ENCODE data around the gene EIF4B.

The EIF4B gene

DNA sequence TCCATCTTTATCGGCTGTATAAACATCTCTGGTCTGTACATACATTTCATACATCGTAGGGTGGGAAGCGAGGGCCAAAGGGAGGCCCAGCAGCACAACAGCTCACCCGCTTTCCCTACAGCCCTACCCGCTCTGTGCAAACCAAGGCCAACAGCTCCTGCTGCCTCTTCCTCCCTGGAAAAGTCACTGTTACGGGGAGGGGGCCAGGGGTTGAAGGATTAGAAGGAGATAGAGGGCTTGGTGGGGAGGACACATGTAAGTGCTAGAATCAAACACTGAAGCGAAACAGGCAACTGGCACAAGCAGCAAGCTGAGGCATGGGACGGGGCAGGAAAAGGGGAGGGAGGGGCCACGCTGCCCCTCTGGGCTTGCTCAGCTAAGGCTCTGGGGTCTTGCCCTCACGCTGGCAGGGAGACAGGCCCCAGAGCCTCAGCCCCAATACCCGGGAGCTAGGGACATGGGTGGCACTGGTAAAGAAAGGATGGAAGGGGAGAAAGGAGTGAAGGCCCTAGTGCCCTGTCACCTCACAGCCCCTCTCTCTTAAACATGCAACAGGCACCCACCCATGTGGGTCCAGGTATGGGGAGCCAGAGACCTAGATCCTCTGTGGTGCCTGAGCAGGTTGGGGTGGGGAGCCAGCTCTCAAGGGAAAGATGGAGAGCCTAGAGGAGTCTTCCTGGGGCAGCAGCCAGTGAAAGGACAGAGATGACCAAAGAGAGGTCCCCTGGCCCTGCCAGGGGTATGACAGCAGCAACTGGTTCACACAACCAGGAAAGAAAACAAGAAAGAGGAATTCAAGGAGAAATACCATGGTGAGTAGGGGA is 58.6 kb downstream of the EIF4B start:
- no peak for DNase-seq (ENCODE audit: low spot score)
- CTCF ChIA-PET = interaction anchor here (0.5 to 7.5 kb wide), 8 partner anchors 12 to 920 kb away, joined by 3 to 132 read pairs (median 4); partner anchors contain the start of genes HOXC10, IGFBP6, SOAT2 and SPRYD3
- H3K27ac ChIP-seq = peak overlapping the region; percentile 97
- POLR2A ChIA-PET (ENCODE audit: low non-redundant PET) = interaction anchor here (0.6 kb wide), 1 partner anchor 344 kb away, joined by 3 read pairs; no protein-coding TSS in a partner anchor
- TF ChIP-seq, protein P1, sequence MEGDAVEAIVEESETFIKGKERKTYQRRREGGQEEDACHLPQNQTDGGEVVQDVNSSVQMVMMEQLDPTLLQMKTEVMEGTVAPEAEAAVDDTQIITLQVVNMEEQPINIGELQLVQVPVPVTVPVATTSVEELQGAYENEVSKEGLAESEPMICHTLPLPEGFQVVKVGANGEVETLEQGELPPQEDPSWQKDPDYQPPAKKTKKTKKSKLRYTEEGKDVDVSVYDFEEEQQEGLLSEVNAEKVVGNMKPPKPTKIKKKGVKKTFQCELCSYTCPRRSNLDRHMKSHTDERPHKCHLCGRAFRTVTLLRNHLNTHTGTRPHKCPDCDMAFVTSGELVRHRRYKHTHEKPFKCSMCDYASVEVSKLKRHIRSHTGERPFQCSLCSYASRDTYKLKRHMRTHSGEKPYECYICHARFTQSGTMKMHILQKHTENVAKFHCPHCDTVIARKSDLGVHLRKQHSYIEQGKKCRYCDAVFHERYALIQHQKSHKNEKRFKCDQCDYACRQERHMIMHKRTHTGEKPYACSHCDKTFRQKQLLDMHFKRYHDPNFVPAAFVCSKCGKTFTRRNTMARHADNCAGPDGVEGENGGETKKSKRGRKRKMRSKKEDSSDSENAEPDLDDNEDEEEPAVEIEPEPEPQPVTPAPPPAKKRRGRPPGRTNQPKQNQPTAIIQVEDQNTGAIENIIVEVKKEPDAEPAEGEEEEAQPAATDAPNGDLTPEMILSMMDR (conservative IDR thresholded peaks at IDR 0.05; ENCODE audit: low read depth) = no peak

DNA sequence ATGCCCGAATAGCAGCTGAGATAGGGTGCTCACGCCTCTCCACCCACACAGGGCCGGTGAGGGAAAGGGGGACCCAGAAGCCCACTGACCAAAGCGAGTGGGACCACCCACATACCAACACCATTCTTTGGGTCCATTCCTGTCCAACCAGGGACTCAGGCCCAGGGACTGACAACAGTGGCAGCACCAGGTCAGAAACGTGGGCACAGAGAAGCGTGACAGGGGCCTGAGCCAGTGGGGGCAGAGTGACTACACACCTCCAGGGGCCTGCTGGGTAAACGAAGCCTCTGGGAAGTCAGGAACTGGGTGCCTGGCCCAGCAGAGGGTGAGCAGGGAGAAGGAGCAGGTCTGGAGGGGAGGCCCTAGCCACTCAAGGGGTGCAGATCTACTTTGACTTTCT is 59.2 kb downstream of the EIF4B start:
- DNase-seq (ENCODE audit: low spot score) = no peak
- peak overlapping the region; percentile 97 for H3K27ac ChIP-seq
- ChIA-PET POLR2A (ENCODE audit: low non-redundant PET) (interaction anchor here (0.6 kb wide), 1 partner anchor 343 kb away, joined by 3 read pairs; no protein-coding TSS in a partner anchor), CTCF (interaction anchor here (0.5 to 7.5 kb wide), 23 partner anchors 11 to 443 kb away, joined by 3 to 132 read pairs (median 6); partner anchors contain the start of genes AAAS, IGFBP6, SOAT2 and SPRYD3)
- TF ChIP-seq, protein P1 (conservative IDR thresholded peaks at IDR 0.05; ENCODE audit: low read depth) = no peak

DNA sequence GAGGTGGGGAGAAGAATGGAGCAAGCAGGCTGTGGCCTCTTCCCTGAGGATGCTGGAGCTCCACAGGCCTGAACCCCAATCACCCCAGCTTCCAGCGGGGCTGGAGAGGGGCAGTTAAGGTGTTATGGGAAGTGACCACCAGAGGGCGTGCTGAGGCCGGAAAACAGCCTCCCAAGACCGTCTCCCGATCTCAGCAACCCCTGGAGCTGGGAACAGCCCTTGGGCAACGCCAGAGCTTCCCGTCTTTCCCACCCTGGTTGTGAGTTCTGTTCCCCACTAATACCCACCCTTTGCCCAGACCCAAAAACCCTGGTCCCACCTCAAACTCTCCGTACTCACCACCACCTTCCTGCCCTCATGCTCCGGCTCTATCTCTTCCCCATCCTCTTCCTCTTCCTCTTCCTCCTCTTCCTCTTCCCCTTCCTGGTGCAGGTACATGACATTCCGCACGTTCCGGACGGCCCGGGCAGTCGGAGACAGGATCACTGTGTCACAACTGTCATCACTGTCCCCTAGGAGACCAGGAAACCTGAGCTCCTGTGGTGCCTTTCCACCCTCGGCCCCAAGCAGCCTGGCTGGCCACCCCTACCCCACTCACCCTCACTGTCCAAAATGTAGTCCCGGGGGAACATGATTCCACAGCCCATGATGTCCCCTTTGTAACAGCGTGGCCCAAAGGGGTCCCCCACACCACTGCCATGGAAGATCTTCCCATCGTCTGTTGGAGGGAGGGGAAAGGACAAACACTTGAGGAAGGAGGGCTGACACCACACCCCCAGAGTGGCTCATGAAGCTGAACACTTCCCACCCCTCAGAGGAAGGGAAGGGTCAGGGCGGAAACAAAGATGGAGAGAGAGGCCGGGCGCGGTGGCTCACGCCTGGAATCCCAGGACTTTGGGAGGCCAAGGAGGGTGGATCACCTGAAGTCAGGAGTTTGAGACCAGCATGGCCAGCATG is 60.0 kb downstream of the EIF4B start:
- TF ChIP-seq, protein P1 (conservative IDR thresholded peaks at IDR 0.05; ENCODE audit: low read depth) = peak; percentile 78
- peak overlapping the region; percentile 97 for H3K27ac ChIP-seq
- peak; percentile 88 for DNase-seq (ENCODE audit: low spot score)
- ChIA-PET CTCF (interaction anchor here (0.5 to 7.5 kb wide), 31 partner anchors 9 to 1395 kb away, joined by 3 to 132 read pairs (median 4); partner anchors contain the start of genes AAAS, IGFBP6, SOAT2 and SPRYD3), POLR2A (ENCODE audit: low non-redundant PET) (interaction anchor here (0.5 to 0.7 kb wide), 3 partner anchors 12 to 342 kb away, joined by 3 to 10 read pairs (median 3); no protein-coding TSS in a partner anchor)

DNA sequence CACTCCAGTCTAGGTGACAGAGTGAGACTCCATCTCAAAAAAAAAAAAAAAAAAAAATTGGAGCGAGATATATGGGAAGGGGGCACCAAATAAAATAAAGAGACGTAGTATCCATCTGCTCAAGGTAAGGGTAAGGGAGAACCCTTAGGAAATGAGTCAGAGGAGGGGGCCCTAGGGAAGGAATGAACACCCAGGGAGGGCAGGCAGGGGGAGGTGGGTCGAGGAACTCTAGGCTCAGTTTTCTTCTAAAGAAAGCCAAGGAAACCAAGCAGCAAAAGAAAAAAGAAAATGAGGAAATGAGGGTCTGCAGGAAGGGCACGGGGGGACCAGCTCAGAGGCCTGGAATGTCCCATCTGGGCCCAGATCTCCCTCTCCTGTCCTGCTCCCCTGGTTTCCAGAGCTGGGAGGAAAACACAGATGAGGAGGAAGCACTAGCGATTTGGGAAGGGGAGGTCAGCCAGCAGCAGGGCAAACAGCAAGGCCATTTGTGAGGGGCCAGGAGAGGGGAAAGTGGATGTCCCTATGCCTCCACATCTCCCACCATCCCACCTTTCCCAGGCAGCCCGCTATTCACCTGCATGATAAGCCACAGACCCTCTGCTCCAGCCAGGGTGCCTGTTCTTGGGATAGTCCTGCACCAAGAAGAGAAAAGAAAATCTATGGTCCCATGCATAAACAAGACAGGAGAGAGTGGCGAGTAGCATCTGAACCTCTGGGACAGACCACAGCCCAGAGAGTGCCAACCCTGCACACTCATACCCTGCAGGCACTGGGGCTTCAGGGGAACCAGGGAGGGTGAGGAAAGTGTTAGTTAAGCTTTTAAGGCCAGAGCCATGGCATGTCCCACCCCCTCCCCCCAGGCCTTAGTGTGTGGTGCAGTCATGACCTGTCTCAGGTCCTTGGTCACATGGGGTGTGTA is 61.1 kb downstream of the EIF4B start:
- ChIA-PET POLR2A (ENCODE audit: low non-redundant PET) (no interaction called here), CTCF (interaction anchor here (0.6 to 7.5 kb wide), 5 partner anchors 10 to 1253 kb away, joined by 3 to 132 read pairs (median 4); partner anchors contain the start of genes IGFBP6, SOAT2 and SPRYD3)
- no peak for DNase-seq (ENCODE audit: low spot score)
- peak overlapping the region; percentile 97 for H3K27ac ChIP-seq
- TF ChIP-seq, protein P1 (conservative IDR thresholded peaks at IDR 0.05; ENCODE audit: low read depth) = no peak

DNA sequence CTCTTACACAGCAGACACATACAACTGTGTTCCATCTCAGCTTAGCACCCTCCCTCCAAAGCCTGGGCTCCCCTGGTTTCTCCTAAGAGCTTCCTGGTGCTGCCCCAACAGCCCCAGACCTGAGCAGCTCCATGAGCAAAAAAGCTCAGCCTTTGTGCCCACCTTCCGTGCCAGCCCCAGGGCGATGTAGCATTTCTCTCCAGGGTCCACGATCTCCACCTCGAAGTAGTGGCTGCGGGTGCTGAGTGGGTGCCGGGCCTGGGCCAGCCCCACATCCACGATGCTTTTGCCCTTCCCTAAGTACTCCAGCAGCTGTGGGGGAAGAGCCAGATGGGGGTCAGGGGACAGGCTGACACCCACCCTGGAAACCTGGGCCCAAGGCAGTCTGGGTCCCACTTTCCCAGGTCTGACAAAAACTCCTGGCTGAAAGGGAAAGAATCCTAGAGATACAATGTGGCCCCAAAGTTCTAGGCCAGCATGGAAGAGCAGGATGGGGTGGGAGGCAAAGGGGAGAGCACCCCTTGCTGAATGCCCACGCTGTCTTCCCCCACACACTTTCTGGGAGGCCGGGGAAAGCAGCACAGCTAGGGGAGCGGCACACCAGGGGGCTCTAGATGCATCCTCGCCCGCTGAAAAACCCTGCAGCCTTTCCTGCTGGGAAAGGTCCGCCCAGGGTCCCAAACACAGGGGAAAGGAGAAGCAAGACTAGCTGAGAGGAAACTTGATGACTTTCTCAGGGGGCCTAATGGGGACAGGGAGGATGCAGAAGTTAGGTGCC is 61.9 kb downstream of the EIF4B start:
- peak overlapping the region; percentile 97 for H3K27ac ChIP-seq
- ChIA-PET POLR2A (ENCODE audit: low non-redundant PET) (no interaction called here), CTCF (interaction anchor here (1.6 to 7.5 kb wide), 3 partner anchors 9 to 92 kb away, joined by 4 to 132 read pairs (median 37); partner anchors contain the start of genes IGFBP6, SOAT2 and SPRYD3)
- TF ChIP-seq, protein P1 (conservative IDR thresholded peaks at IDR 0.05; ENCODE audit: low read depth) = no peak
- DNase-seq (ENCODE audit: low spot score) = no peak

All from RWPE1 (cell line).